Activated CD8-positive, alpha-beta T cell treated with anti-CD3 and anti-CD28 coated beads for 36 hours (primary cell): Measurements from ENCODE around the gene PPP2R1B. TPM values are rescaled to one million over a fixed set of nuclear protein-coding genes. Genes with fewer than 3 reads are reported as not detected.

Source experiments
- ATAC-seq: fragments of 200-7000 bp; cut with Tn5 transposase; one replicate; pipeline ENCODE4 v1.10.0; 2021; ENCODE audit warnings: mild to moderate bottlenecking, moderate library complexity
- CTCF ChIA-PET: fragments of 350-600 bp; sonication (Branson Sonifier 250); formaldehyde crosslinking; loops from one replicate; lab custom pipeline; 2021; ENCODE audit warnings: antibody characterized with exemption; lab: Charles Lee
- POLR2A ChIA-PET: fragments of 350-600 bp; sonication (Branson Sonifier 250); formaldehyde crosslinking; loops from one replicate; lab custom pipeline; 2021; ENCODE audit warnings: antibody characterized with exemption; lab: Charles Lee
- DNase-seq: peaks from one replicate; pipeline ENCODE4 v3.0.0-alpha.2; 2020
- H3K27ac Mint-ChIP-seq: one replicate; pipeline ENCODE4 v1.8.0; 2021; ENCODE audit warnings: mild to moderate bottlenecking, mixed read lengths
- H3K27me3 Mint-ChIP-seq: one replicate; pipeline ENCODE4 v1.8.0; 2021; ENCODE audit warnings: mixed read lengths
- H3K36me3 Mint-ChIP-seq: one replicate; pipeline ENCODE4 v1.8.0; 2021; ENCODE audit warnings: low read depth, mixed read lengths
- H3K4me1 Mint-ChIP-seq: one replicate; pipeline ENCODE4 v1.8.0; 2021; ENCODE audit warnings: low read depth, mixed read lengths
- H3K4me3 Mint-ChIP-seq: one replicate; pipeline ENCODE4 v1.8.0; 2021; ENCODE audit warnings: mild to moderate bottlenecking, moderate library complexity, mixed read lengths
- H3K9me3 Mint-ChIP-seq: one replicate; pipeline ENCODE4 v1.8.0; 2021; ENCODE audit warnings: mixed read lengths
- CTCF ChIP-seq: fragments of 200-600 bp; IDR thresholded peaks from one replicate; pipeline ENCODE4 v1.8.0; 2022; ENCODE audit warnings: antibody characterized with exemption, mild to moderate bottlenecking
- intact Hi-C: fragments of 100-400 bp; cut with micrococcal nuclease; formaldehyde crosslinking; loops from one replicate; pipeline ENCODE4 v1.10.0; 2022
- total RNA-seq, 2 experiments: library from RNA; stranded (reverse); gene quantifications; one replicate each; pipeline ENCODE4 v1.2.3, GENCODE V29; 2021

The PPP2R1B gene
- total RNA-seq, 2 experiments from 2014 or later: 49.7 to 54.0 TPM

GRCh38 chr11:111696556-111696955, 69.6 kb downstream of the PPP2R1B start:
- DNase-seq (no peak), ATAC-seq (no peak)
- H3K9me3 Mint-ChIP-seq: no peaks in the 10 kb centered on the region
- intact Hi-C loops: no loop called here
- no peaks in the 10 kb centered on the region for H3K36me3 Mint-ChIP-seq
- POLR2A ChIA-PET: no interaction called here
- peaks cover 5% of the 10 kb centered on the region for H3K4me1 Mint-ChIP-seq
- H3K27me3 Mint-ChIP-seq: no peaks in the 10 kb centered on the region
- no peak overlapping the region for H3K27ac Mint-ChIP-seq
- no peak for TF ChIP-seq CTCF
- H3K4me3 Mint-ChIP-seq: no peak overlapping the region
- CTCF ChIA-PET: interaction anchor here (1.4 kb wide), 1 partner anchor 82 kb away, joined by 3 read pairs; no protein-coding TSS in a partner anchor

- DNase-seq: no peak
- intact Hi-C loops: no loop called here
- ChIA-PET CTCF (interaction anchor here (1.1 to 1.2 kb wide), 2 partner anchors 108 to 147 kb away, joined by 3 to 4 read pairs; no protein-coding TSS in a partner anchor), POLR2A (no interaction called here)
- Mint-ChIP-seq H3K9me3 (no peaks in the 10 kb centered on the region), H3K36me3 (no peaks in the 10 kb centered on the region), H3K4me1 (peaks cover 5% of the 10 kb centered on the region), H3K27me3 (no peaks in the 10 kb centered on the region), H3K27ac (no peak overlapping the region), H3K4me3 (no peak overlapping the region)
- no peak for ATAC-seq
- TF ChIP-seq CTCF: no peak
Measured at GRCh38 chr11:111694851-111695250, 71.3 kb downstream of the PPP2R1B start.

GRCh38 chr11:111693224-111693937, 72.8 kb downstream of the PPP2R1B start:
- H3K36me3 Mint-ChIP-seq: peaks cover 2% of the 10 kb centered on the region
- intact Hi-C loops: no loop called here
- H3K4me1 Mint-ChIP-seq: no peaks in the 10 kb centered on the region
- no peak for DNase-seq
- ATAC-seq: no peak
- ChIA-PET CTCF (interaction anchor here (0.8 kb wide), 1 partner anchor 9 kb away, joined by 3 read pairs; no protein-coding TSS in a partner anchor), POLR2A (no interaction called here)
- no peak for TF ChIP-seq CTCF
- no peak overlapping the region for H3K4me3 Mint-ChIP-seq
- H3K27ac Mint-ChIP-seq: no peak overlapping the region
- H3K9me3 Mint-ChIP-seq: no peaks in the 10 kb centered on the region
- H3K27me3 Mint-ChIP-seq: no peaks in the 10 kb centered on the region

- ATAC-seq (no peak), DNase-seq (no peak)
- Mint-ChIP-seq H3K9me3 (no peaks in the 10 kb centered on the region), H3K27ac (no peak overlapping the region), H3K4me1 (no peaks in the 10 kb centered on the region), H3K36me3 (peaks cover 8% of the 10 kb centered on the region), H3K27me3 (no peaks in the 10 kb centered on the region), H3K4me3 (no peak overlapping the region)
- POLR2A ChIA-PET: no interaction called here
- TF ChIP-seq CTCF: no peak
- intact Hi-C loops: no loop called here
- CTCF ChIA-PET: no interaction called here
Measured at GRCh38 chr11:111691741-111692140, 74.4 kb downstream of the PPP2R1B start.

GRCh38 chr11:111691176-111691575, 75.0 kb downstream of the PPP2R1B start:
- TF ChIP-seq CTCF: no peak
- POLR2A ChIA-PET: no interaction called here
- CTCF ChIA-PET: no interaction called here
- Mint-ChIP-seq H3K4me3 (no peak overlapping the region), H3K27me3 (no peaks in the 10 kb centered on the region), H3K4me1 (no peaks in the 10 kb centered on the region), H3K27ac (no peak overlapping the region), H3K9me3 (no peaks in the 10 kb centered on the region), H3K36me3 (peaks cover 9% of the 10 kb centered on the region)
- DNase-seq: no peak
- intact Hi-C loops: no loop called here
- no peak for ATAC-seq
